HepG2 (cell line): ENCODE measurements around the gene CRYBA2. TPM values are rescaled to one million over a fixed set of nuclear protein-coding genes. Genes with fewer than 3 reads are reported as not detected.

Experiments
- ARNT2 ChIP-seq: sonication (generic); formaldehyde crosslinking; IDR thresholded peaks from 2 replicates; pipeline ENCODE4 v1.8.0; 2022; ENCODE audit warnings: mild to moderate bottlenecking, low read depth, missing genetic modification reagents, moderate library complexity
- BCL6 ChIP-seq: IDR thresholded peaks from 2 replicates; pipeline ENCODE4 v1.6.1; 2016; ENCODE audit warnings: missing genetic modification reagents, missing compliant biosample characterization
- DPF2 ChIP-seq: sonication (generic); formaldehyde crosslinking; IDR thresholded peaks from 2 replicates; pipeline ENCODE4 v1.4.0; 2020; ENCODE audit warnings: mild to moderate bottlenecking, low read depth, missing genetic modification reagents, borderline replicate concordance
- KDM4B ChIP-seq: sonication (generic); formaldehyde crosslinking; IDR thresholded peaks from 2 replicates; pipeline ENCODE4 v1.4.0; 2020; ENCODE audit warnings: missing genetic modification reagents
- TAF1 ChIP-seq: sonication (generic); formaldehyde crosslinking; IDR thresholded peaks from 2 replicates; pipeline ENCODE4 v1.4.0; 2020; ENCODE audit warnings: missing genetic modification reagents
- TCF7 ChIP-seq: sonication (generic); IDR thresholded peaks from 2 replicates; pipeline ENCODE4 v1.6.1; 2016; ENCODE audit warnings: antibody characterized with exemption, low read depth
- ZBTB38 ChIP-seq: sonication (generic); formaldehyde crosslinking; IDR thresholded peaks from 2 replicates; pipeline ENCODE4 v1.5.1; 2020; ENCODE audit warnings: mild to moderate bottlenecking, missing genetic modification reagents
- ZFP91 ChIP-seq: sonication (generic); formaldehyde crosslinking; IDR thresholded peaks from 2 replicates; pipeline ENCODE4 v1.9.0; 2022; ENCODE audit warnings: missing genetic modification reagents, mild to moderate bottlenecking, borderline replicate concordance
- ZHX2 ChIP-seq, 2 experiments: sonication (generic) in 1 of 2; formaldehyde crosslinking in 1 of 2; IDR thresholded peaks; 2 replicates each; pipeline versions ENCODE4 v1.6.1 to v1.9.0; 2014 to 2022; ENCODE audit warnings: antibody characterized with exemption in 1 of 2, borderline replicate concordance in 1 of 2, inconsistent platforms in 1 of 2, low read depth in 1 of 2, missing genetic modification reagents in 1 of 2
- ZNF101 ChIP-seq: sonication (generic); formaldehyde crosslinking; IDR thresholded peaks from 2 replicates; pipeline ENCODE4 v1.4.0; 2020; ENCODE audit warnings: mild to moderate bottlenecking, low read depth, missing genetic modification reagents, borderline replicate concordance
- ZNF619 ChIP-seq: sonication (generic); formaldehyde crosslinking; IDR thresholded peaks from 2 replicates; pipeline ENCODE4 v1.4.0; 2020; ENCODE audit warnings: mild to moderate bottlenecking, missing genetic modification reagents
- polyA plus RNA-seq, 8 experiments: library from polyadenylated mRNA; depleted of rRNA in 3 of 8; stranded (reverse) in 7 of 8; unstranded in 1 of 8; fragments of >200 nt; fragmentation: Illumina TruSeq in 4 of 8; extraction: Trizol in 4 of 8; gene quantifications; 2 replicates each; pipeline versions ENCODE4 v1.2.1 to v1.2.3, GENCODE V29; 2011 to 2016; ENCODE audit warnings: low read depth in 4 of 8, missing spikeins in 1 of 8, mixed read lengths in 1 of 8; ENCODE audit not compliant: insufficient read depth in 1 of 8
- total RNA-seq, 5 experiments: library from RNA; depleted of rRNA; stranded (reverse); fragments of >200 nt; fragmentation: Illumina TruSeq; extraction: Trizol; gene quantifications; 2 replicates each; pipeline ENCODE4 v1.2.3, GENCODE V29; 2016; ENCODE audit warnings: low read depth in 1 of 5
- TF ChIP-seq, protein P1 (sequence below): sonication (generic); formaldehyde crosslinking; IDR thresholded peaks from 2 replicates; pipeline ENCODE4 v1.4.0; 2020; ENCODE audit warnings: low read depth, mild to moderate bottlenecking, missing genetic modification reagents
- TF ChIP-seq, protein P2 (sequence below): sonication (generic); formaldehyde crosslinking; IDR thresholded peaks from 2 replicates; pipeline ENCODE4 v1.4.0; 2020; ENCODE audit warnings: missing genetic modification reagents, borderline replicate concordance

Gene CRYBA2
- total and polyA plus RNA-seq, 2 of the 13 experiments (the other 11 are each of a cell fraction or from before 2014, with no cell fraction given) = not detected

GRCh38 chr2:219002395-219003266 lies 9.4 kb upstream of the CRYBA2 start (continued):
- TF ChIP-seq ZHX2 (IDR thresholded peaks at IDR 0.05; ENCODE audit: low read depth) (0 out of 2 replicates have a peak, but pooled peaks have one; percentile 11), ZHX2 (CRISPR knock-in tag; IDR thresholded peaks at IDR 0.05; ENCODE audit: borderline replicate concordance) (peak; percentile 8; the same call in 1 of the 2 replicates), KDM4B (CRISPR knock-in tag) (no peak; the same call in 1 of the 2 replicates), ZNF619 (CRISPR knock-in tag) (peak; percentile 54; the same call in 1 of the 2 replicates), TAF1 (no peak), ARNT2 (CRISPR knock-in tag) (peak; percentile 26), DPF2 (CRISPR knock-in tag) (no peak), TCF7 (no peak), BCL6 (CRISPR knock-in tag) (0 out of 2 replicates have a peak, but pooled peaks have one; percentile 48), ZBTB38 (CRISPR knock-in tag) (no peak), ZNF101 (CRISPR knock-in tag) (no peak), ZFP91 (peak; percentile 68)
- TF ChIP-seq, protein P1, sequence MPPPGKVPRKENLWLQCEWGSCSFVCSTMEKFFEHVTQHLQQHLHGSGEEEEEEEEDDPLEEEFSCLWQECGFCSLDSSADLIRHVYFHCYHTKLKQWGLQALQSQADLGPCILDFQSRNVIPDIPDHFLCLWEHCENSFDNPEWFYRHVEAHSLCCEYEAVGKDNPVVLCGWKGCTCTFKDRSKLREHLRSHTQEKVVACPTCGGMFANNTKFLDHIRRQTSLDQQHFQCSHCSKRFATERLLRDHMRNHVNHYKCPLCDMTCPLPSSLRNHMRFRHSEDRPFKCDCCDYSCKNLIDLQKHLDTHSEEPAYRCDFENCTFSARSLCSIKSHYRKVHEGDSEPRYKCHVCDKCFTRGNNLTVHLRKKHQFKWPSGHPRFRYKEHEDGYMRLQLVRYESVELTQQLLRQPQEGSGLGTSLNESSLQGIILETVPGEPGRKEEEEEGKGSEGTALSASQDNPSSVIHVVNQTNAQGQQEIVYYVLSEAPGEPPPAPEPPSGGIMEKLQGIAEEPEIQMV (CRISPR knock-in tag) = 0 out of 2 replicates have a peak, but pooled peaks have one; percentile 48
- TF ChIP-seq, protein P2, sequence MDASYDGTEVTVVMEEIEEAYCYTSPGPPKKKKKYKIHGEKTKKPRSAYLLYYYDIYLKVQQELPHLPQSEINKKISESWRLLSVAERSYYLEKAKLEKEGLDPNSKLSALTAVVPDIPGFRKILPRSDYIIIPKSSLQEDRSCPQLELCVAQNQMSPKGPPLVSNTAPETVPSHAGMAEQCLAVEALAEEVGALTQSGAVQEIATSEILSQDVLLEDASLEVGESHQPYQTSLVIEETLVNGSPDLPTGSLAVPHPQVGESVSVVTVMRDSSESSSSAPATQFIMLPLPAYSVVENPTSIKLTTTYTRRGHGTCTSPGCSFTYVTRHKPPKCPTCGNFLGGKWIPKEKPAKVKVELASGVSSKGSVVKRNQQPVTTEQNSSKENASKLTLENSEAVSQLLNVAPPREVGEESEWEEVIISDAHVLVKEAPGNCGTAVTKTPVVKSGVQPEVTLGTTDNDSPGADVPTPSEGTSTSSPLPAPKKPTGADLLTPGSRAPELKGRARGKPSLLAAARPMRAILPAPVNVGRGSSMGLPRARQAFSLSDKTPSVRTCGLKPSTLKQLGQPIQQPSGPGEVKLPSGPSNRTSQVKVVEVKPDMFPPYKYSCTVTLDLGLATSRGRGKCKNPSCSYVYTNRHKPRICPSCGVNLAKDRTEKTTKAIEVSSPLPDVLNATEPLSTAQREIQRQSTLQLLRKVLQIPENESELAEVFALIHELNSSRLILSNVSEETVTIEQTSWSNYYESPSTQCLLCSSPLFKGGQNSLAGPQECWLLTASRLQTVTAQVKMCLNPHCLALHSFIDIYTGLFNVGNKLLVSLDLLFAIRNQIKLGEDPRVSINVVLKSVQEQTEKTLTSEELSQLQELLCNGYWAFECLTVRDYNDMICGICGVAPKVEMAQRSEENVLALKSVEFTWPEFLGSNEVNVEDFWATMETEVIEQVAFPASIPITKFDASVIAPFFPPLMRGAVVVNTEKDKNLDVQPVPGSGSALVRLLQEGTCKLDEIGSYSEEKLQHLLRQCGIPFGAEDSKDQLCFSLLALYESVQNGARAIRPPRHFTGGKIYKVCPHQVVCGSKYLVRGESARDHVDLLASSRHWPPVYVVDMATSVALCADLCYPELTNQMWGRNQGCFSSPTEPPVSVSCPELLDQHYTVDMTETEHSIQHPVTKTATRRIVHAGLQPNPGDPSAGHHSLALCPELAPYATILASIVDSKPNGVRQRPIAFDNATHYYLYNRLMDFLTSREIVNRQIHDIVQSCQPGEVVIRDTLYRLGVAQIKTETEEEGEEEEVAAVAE (CRISPR knock-in tag) = no peak
